A673 (cell line): ENCODE measurements around the gene P2RX1. TPM values are rescaled to one million over a fixed set of nuclear protein-coding genes. Genes with fewer than 3 reads are reported as not detected.

Source experiments
- BruUV-seq: library from RNA; stranded (reverse); fragments of 400-500 nt; replicated peaks from 2 replicates; lab custom pipeline; 2021; lab: Mats Ljungman, UMichigan
- CTCF ChIA-PET: fragments of 300-600 bp; sonication (Branson Sonifier 250); formaldehyde crosslinking; loops from one replicate; lab custom pipeline; 2022; ENCODE audit warnings: antibody characterized with exemption; lab: Charles Lee
- POLR2A ChIA-PET: fragments of 300-600 bp; sonication (Branson Sonifier 250); formaldehyde crosslinking; loops from one replicate; lab custom pipeline; 2022; ENCODE audit warnings: antibody characterized with exemption; ENCODE audit not compliant: low non-redundant PET; lab: Charles Lee
- DNase-seq: peaks from one replicate; pipeline ENCODE4 v3.0.0-alpha.2; 2015; ENCODE audit warnings: low spot score
- H3K27ac ChIP-seq: fragments of 200-600 bp; sonication (generic); 2 replicates; pipeline ENCODE4 v1.5.1; 2016; ENCODE audit warnings: mixed run types, low read depth, mild to moderate bottlenecking, mixed read lengths, antibody characterized with exemption, low read length; ENCODE audit not compliant: poor library complexity, severe bottlenecking
- H3K27me3 ChIP-seq: fragments of 200-600 bp; sonication (generic); replicated peaks from 2 replicates; pipeline ENCODE4 v1.6.1; 2017; ENCODE audit warnings: mixed run types, low read depth, mild to moderate bottlenecking, mixed read lengths, antibody characterized with exemption, low read length; ENCODE audit not compliant: insufficient read depth, poor library complexity
- H3K36me3 ChIP-seq: fragments of 200-600 bp; sonication (generic); 2 replicates; pipeline ENCODE4 v1.6.1; 2016; ENCODE audit warnings: mixed run types, mild to moderate bottlenecking, mixed read lengths, antibody characterized with exemption, low read length; ENCODE audit not compliant: insufficient read depth, poor library complexity, severe bottlenecking
- H3K4me1 ChIP-seq: fragments of 200-600 bp; sonication (generic); 2 replicates; pipeline ENCODE4 v1.6.1; 2017; ENCODE audit warnings: mixed run types, mild to moderate bottlenecking, mixed read lengths, antibody characterized with exemption, low read length; ENCODE audit not compliant: insufficient read depth, poor library complexity, severe bottlenecking
- H3K4me3 ChIP-seq: fragments of 200-600 bp; sonication (generic); 2 replicates; pipeline ENCODE4 v1.5.1; 2016; ENCODE audit warnings: low read depth, mixed run types, mild to moderate bottlenecking, mixed read lengths, low read length; ENCODE audit not compliant: poor library complexity, severe bottlenecking
- H3K9me3 ChIP-seq: fragments of 200-600 bp; sonication (generic); 2 replicates; pipeline ENCODE4 v1.6.1; 2016; ENCODE audit warnings: mixed run types, low read depth, mild to moderate bottlenecking, mixed read lengths, antibody characterized with exemption, low read length; ENCODE audit not compliant: poor library complexity, severe bottlenecking
- CTCF ChIP-seq: fragments of 300-800, 200-600 bp; sonication (generic); conservative IDR thresholded peaks from 2 replicates; pipeline ENCODE4 v1.5.1; 2017; ENCODE audit warnings: low read depth, mild to moderate bottlenecking, antibody characterized with exemption, low read length, moderate library complexity, mixed read lengths
- EZH2 ChIP-seq: fragments of 200-600 bp; sonication (generic); IDR thresholded peaks from 2 replicates; pipeline ENCODE4 v1.6.1; 2017; ENCODE audit warnings: borderline replicate concordance, low read depth, mild to moderate bottlenecking, mixed read lengths, antibody characterized with exemption, low read length; ENCODE audit not compliant: poor library complexity, severe bottlenecking
- intact Hi-C: fragments of 100-400 bp; cut with micrococcal nuclease; formaldehyde crosslinking; loops from one replicate; pipeline ENCODE4 v1.10.0; 2022; ENCODE audit not compliant: unreplicated experiment
- total RNA-seq: library from RNA; stranded (reverse); gene quantifications from 2 replicates; pipeline ENCODE4 v1.2.3, GENCODE V29; 2021

Gene P2RX1
- total RNA-seq, 1 experiment from 2014 or later: 0.24 TPM

DNA sequence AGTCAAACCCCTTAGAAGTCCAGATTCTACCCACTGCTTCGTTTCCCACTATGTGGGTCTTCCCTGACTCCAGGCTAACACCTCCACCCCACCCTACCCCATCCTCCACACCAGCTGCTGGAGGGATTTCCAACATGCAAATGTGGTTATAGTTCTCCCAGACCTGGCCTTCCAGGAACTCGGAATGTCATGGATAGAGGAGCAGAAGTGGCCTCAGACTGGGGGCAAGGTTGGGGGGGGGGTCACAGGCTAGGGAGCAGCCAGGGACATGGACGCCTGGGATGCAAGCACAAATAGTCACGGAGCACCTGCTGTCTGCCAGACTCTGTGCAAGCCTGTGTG lies 25.4 kb downstream of the P2RX1 start:
- peaks cover 52% of the 10 kb centered on the region for H3K4me1 ChIP-seq
- ChIA-PET POLR2A (no interaction called here), CTCF (interaction anchor here (0.6 kb wide), 1 partner anchor 402 kb away, joined by 5 read pairs; no protein-coding TSS in a partner anchor)
- no peaks in the 10 kb centered on the region for H3K27me3 ChIP-seq
- TF ChIP-seq CTCF: no peak
- TF ChIP-seq EZH2: no peak
- BruUV-seq: no TSS peak
- peak overlapping the region; percentile 14 for H3K27ac ChIP-seq
- intact Hi-C loops: no loop called here
- no peak overlapping the region for H3K4me3 ChIP-seq
- H3K9me3 ChIP-seq: no peaks in the 10 kb centered on the region
- DNase-seq: no peak
- no peaks in the 10 kb centered on the region for H3K36me3 ChIP-seq

DNA sequence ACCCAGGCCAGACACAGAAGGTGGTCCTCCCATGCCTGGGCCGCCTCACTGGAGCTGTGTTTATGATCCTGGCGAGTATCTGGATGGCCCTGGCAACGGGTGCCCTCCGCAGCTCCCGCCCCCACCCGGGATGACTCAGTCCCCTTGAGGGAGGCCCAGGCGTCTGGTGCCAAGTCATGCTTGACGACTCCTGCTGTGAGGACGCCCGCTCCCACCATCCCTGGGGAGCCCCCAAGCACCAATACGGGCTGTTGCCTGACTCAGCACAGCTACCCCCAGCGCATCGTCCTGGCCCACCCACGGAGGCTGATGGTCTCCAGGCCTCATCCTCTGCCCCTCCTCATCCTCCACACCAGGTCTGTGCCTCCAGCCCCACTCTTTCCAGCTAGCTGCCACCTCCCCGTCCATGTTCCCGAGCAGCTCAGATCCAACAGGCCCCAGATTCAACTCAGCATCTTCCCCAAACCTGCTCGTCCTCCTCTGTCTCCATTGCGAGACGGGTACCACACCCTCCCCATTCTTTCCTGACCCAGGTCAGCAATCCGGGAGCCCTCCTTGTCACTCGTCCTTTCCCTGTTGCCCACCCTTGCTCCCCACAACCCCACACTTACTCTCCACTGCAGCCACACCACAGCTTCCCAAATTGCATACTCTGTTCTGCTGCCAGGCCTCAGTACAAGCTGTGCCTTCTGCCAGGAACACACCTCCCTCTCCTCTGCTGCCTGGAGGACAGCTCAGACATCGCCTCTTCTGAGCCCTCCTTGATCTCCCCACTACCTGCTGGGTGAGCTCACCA lies 26.0 kb downstream of the P2RX1 start:
- no peaks in the 10 kb centered on the region for H3K27me3 ChIP-seq
- ChIA-PET POLR2A (no interaction called here), CTCF (interaction anchor here (0.6 to 0.9 kb wide), 2 partner anchors 153 to 402 kb away, joined by 4 to 5 read pairs; no protein-coding TSS in a partner anchor)
- BruUV-seq: no TSS peak
- H3K4me1 ChIP-seq: peaks cover 52% of the 10 kb centered on the region
- intact Hi-C loops: no loop called here
- H3K36me3 ChIP-seq: no peaks in the 10 kb centered on the region
- no peak overlapping the region for H3K4me3 ChIP-seq
- peak overlapping the region; percentile 67 for H3K27ac ChIP-seq
- TF ChIP-seq CTCF: no peak
- no peak for TF ChIP-seq EZH2
- peak; percentile 92 for DNase-seq
- no peaks in the 10 kb centered on the region for H3K9me3 ChIP-seq

GRCh38 chr17:3889325-3890012 lies 26.8 kb downstream of the P2RX1 start:
- H3K27me3 ChIP-seq: no peaks in the 10 kb centered on the region
- peaks cover 8% of the 10 kb centered on the region for H3K36me3 ChIP-seq
- H3K9me3 ChIP-seq: no peaks in the 10 kb centered on the region
- intact Hi-C loops: no loop called here
- no peak for TF ChIP-seq EZH2
- TF ChIP-seq CTCF: no peak
- ChIA-PET CTCF (interaction anchor here (0.9 kb wide), 1 partner anchor 152 kb away, joined by 4 read pairs; no protein-coding TSS in a partner anchor), POLR2A (no interaction called here)
- H3K4me3 ChIP-seq: no peak overlapping the region
- no peak for DNase-seq
- peaks cover 52% of the 10 kb centered on the region for H3K4me1 ChIP-seq
- BruUV-seq: no TSS peak
- peak overlapping the region; percentile 67 for H3K27ac ChIP-seq
